HepG2 (cell line): ENCODE data around the gene GPD1. TPM values are rescaled to one million over a fixed set of nuclear protein-coding genes. Genes with fewer than 3 reads are reported as not detected.

ENCODE experiments used
- AGO2 ChIP-seq: fragments of 200-400 bp; formaldehyde crosslinking; optimal IDR thresholded peaks from 2 replicates; pipeline ENCODE3; 2017; ENCODE audit warnings: mild to moderate bottlenecking, low read depth, low read length, moderate library complexity
- ELF1 ChIP-seq: sonication (generic); formaldehyde crosslinking; IDR thresholded peaks from 2 replicates; pipeline ENCODE4 v1.4.0; 2020; ENCODE audit warnings: missing genetic modification reagents
- ERF ChIP-seq: IDR thresholded peaks from 2 replicates; pipeline ENCODE4 v1.6.1; 2018; ENCODE audit warnings: missing biosample characterization, missing genetic modification reagents
- FOXK1 ChIP-seq: sonication (generic); formaldehyde crosslinking; IDR thresholded peaks from 2 replicates; pipeline ENCODE4 v1.4.0; 2020; ENCODE audit warnings: low read depth, missing genetic modification reagents, borderline replicate concordance
- HNF4G ChIP-seq, 2 experiments: sonication (generic) in 1 of 2; formaldehyde crosslinking in 1 of 2; IDR thresholded peaks; 2 replicates each; pipeline versions ENCODE4 v1.4.0 to v1.6.1; 2011 to 2020; ENCODE audit warnings: borderline replicate concordance in 2 of 2, low read depth in 2 of 2, mild to moderate bottlenecking in 2 of 2, low read length in 1 of 2, missing genetic modification reagents in 1 of 2, moderate library complexity in 1 of 2
- IRX3 ChIP-seq: sonication (generic); formaldehyde crosslinking; IDR thresholded peaks from 2 replicates; pipeline ENCODE4 v1.8.1; 2023; ENCODE audit warnings: mild to moderate bottlenecking, low read depth, missing genetic modification reagents, borderline replicate concordance
- MTF1 ChIP-seq: sonication (generic); formaldehyde crosslinking; IDR thresholded peaks from 2 replicates; pipeline ENCODE4 v1.5.0; 2020; ENCODE audit warnings: missing genetic modification reagents
- NFIB ChIP-seq: sonication (generic); formaldehyde crosslinking; IDR thresholded peaks from 2 replicates; pipeline ENCODE4 v1.9.0; 2021; ENCODE audit warnings: missing genetic modification reagents, mild to moderate bottlenecking, borderline replicate concordance
- NR1H2 ChIP-seq: sonication (generic); formaldehyde crosslinking; IDR thresholded peaks from 2 replicates; pipeline ENCODE4 v1.8.1; 2022; ENCODE audit warnings: low read depth, missing genetic modification reagents, borderline replicate concordance
- ONECUT2 ChIP-seq: sonication (generic); formaldehyde crosslinking; IDR thresholded peaks from 2 replicates; pipeline ENCODE4 v1.4.0; 2020; ENCODE audit warnings: missing genetic modification reagents
- PPARG ChIP-seq: conservative IDR thresholded peaks from 2 replicates; pipeline ENCODE4 v1.6.1; 2016; ENCODE audit warnings: missing biosample characterization, missing genetic modification reagents
- PTBP1 ChIP-seq: fragments of 200-400 bp; formaldehyde crosslinking; IDR thresholded peaks from 2 replicates; pipeline ENCODE4 v1.6.1; 2018; ENCODE audit warnings: low read length, low read depth; ENCODE audit not compliant: poor library complexity, severe bottlenecking
- SAP130 ChIP-seq: IDR thresholded peaks from 2 replicates; pipeline ENCODE4 v1.6.1; 2016; ENCODE audit warnings: low read depth
- SMARCE1 ChIP-seq: fragments of 450-650 bp; IDR thresholded peaks from 2 replicates; pipeline ENCODE4 v1.6.1; 2017; ENCODE audit warnings: borderline replicate concordance
- TARDBP ChIP-seq: sonication (generic); formaldehyde crosslinking; IDR thresholded peaks from 2 replicates; pipeline ENCODE4 v1.8.0; 2022; ENCODE audit warnings: mild to moderate bottlenecking, missing genetic modification reagents
- TBX2 ChIP-seq: sonication (generic); formaldehyde crosslinking; IDR thresholded peaks from 2 replicates; pipeline ENCODE4 v1.5.0; 2020; ENCODE audit warnings: missing genetic modification reagents, mild to moderate bottlenecking, borderline replicate concordance
- ZBTB21 ChIP-seq: sonication (generic); formaldehyde crosslinking; IDR thresholded peaks from 2 replicates; pipeline ENCODE4 v1.4.0; 2020; ENCODE audit warnings: missing genetic modification reagents
- ZFAT ChIP-seq: sonication (generic); formaldehyde crosslinking; conservative IDR thresholded peaks from 2 replicates; pipeline ENCODE4 v1.8.1; 2023; ENCODE audit warnings: missing genetic modification reagents, inconsistent platforms
- ZNF224 ChIP-seq: sonication (generic); formaldehyde crosslinking; IDR thresholded peaks from 2 replicates; pipeline ENCODE4 v1.5.0; 2020; ENCODE audit warnings: mild to moderate bottlenecking, missing genetic modification reagents
- ZNF292 ChIP-seq: sonication (generic); formaldehyde crosslinking; IDR thresholded peaks from 2 replicates; pipeline ENCODE4 v1.8.1; 2022; ENCODE audit warnings: mild to moderate bottlenecking, low read depth, missing genetic modification reagents, borderline replicate concordance
- ZNF44 ChIP-seq: sonication (generic); formaldehyde crosslinking; IDR thresholded peaks from 2 replicates; pipeline ENCODE4 v1.5.1; 2020; ENCODE audit warnings: mild to moderate bottlenecking, missing genetic modification reagents
- ZNF552 ChIP-seq: sonication (generic); formaldehyde crosslinking; IDR thresholded peaks from 2 replicates; pipeline ENCODE4 v1.9.0; 2022; ENCODE audit warnings: missing genetic modification reagents, mild to moderate bottlenecking, borderline replicate concordance
- ZNF563 ChIP-seq: sonication (generic); formaldehyde crosslinking; IDR thresholded peaks from 2 replicates; pipeline ENCODE4 v1.8.0; 2022; ENCODE audit warnings: mild to moderate bottlenecking, moderate library complexity, missing genetic modification reagents
- ZNF660 ChIP-seq: sonication (generic); formaldehyde crosslinking; IDR thresholded peaks from 2 replicates; pipeline ENCODE4 v1.5.1; 2020; ENCODE audit warnings: mild to moderate bottlenecking, low read depth, missing genetic modification reagents, borderline replicate concordance
- ZNF678 ChIP-seq: sonication (generic); formaldehyde crosslinking; IDR thresholded peaks from 2 replicates; pipeline ENCODE4 v1.4.0; 2020; ENCODE audit warnings: mild to moderate bottlenecking, missing genetic modification reagents
- ZSCAN20 ChIP-seq: sonication (generic); formaldehyde crosslinking; IDR thresholded peaks from 2 replicates; pipeline ENCODE4 v1.4.0; 2020; ENCODE audit warnings: missing genetic modification reagents, mild to moderate bottlenecking, borderline replicate concordance
- polyA plus RNA-seq, 8 experiments: library from polyadenylated mRNA; depleted of rRNA in 3 of 8; stranded (reverse) in 7 of 8; unstranded in 1 of 8; fragments of >200 nt; fragmentation: Illumina TruSeq in 4 of 8; extraction: Trizol in 4 of 8; gene quantifications; 2 replicates each; pipeline versions ENCODE4 v1.2.1 to v1.2.3, GENCODE V29; 2011 to 2016; ENCODE audit warnings: low read depth in 4 of 8, missing spikeins in 1 of 8, mixed read lengths in 1 of 8; ENCODE audit not compliant: insufficient read depth in 1 of 8
- total RNA-seq, 5 experiments: library from RNA; depleted of rRNA; stranded (reverse); fragments of >200 nt; fragmentation: Illumina TruSeq; extraction: Trizol; gene quantifications; 2 replicates each; pipeline ENCODE4 v1.2.3, GENCODE V29; 2016; ENCODE audit warnings: low read depth in 1 of 5
- TF ChIP-seq, protein P1 (sequence below): sonication (generic); formaldehyde crosslinking; IDR thresholded peaks from 2 replicates; pipeline ENCODE4 v1.9.0; 2021; ENCODE audit warnings: missing genetic modification reagents, mild to moderate bottlenecking, borderline replicate concordance
- TF ChIP-seq, protein P2 (sequence below): sonication (generic); formaldehyde crosslinking; IDR thresholded peaks from 2 replicates; pipeline ENCODE4 v1.5.0; 2020; ENCODE audit warnings: missing genetic modification reagents
- TF ChIP-seq, protein P3 (sequence below): sonication (generic); formaldehyde crosslinking; IDR thresholded peaks from 2 replicates; pipeline ENCODE4 v1.8.0; 2022; ENCODE audit warnings: missing genetic modification reagents, mild to moderate bottlenecking, inconsistent platforms, borderline replicate concordance

Gene GPD1
- total and polyA plus RNA-seq, 2 of the 13 experiments (the other 11 are each of a cell fraction or from before 2014, with no cell fraction given), result 3.7 to 30.6 TPM

GRCh38 chr12:50082644-50083043, 21.2 kb upstream of the GPD1 start (continued):
- TF ChIP-seq TBX2 (peak; percentile 60), IRX3 (CRISPR knock-in tag) (no peak), ZNF44 (CRISPR knock-in tag) (no peak), PTBP1 (no peak), AGO2 (no peak), ZNF678 (no peak), HNF4G (IDR thresholded peaks at IDR 0.05; ENCODE audit: borderline replicate concordance, low read depth, low read length) (peak; percentile 90; the same call in 1 of the 2 replicates), HNF4G (CRISPR knock-in tag; IDR thresholded peaks at IDR 0.05; ENCODE audit: borderline replicate concordance, low read depth) (peak; percentile 83; the same call in 1 of the 2 replicates), NR1H2 (CRISPR knock-in tag) (no peak), ONECUT2 (CRISPR knock-in tag) (no peak), ZSCAN20 (CRISPR knock-in tag) (no peak), ZFAT (CRISPR knock-in tag) (no peak), ZNF563 (CRISPR knock-in tag) (no peak), ZBTB21 (no peak), SMARCE1 (no peak), FOXK1 (CRISPR knock-in tag) (peak; percentile 31; the same call in 1 of the 2 replicates), PPARG (CRISPR knock-in tag) (0 out of 2 replicates have a peak, but pooled peaks have one; percentile 22), ZNF224 (CRISPR knock-in tag) (no peak), TARDBP (peak; percentile 35; the same call in 1 of the 2 replicates), MTF1 (CRISPR knock-in tag) (no peak), ERF (CRISPR knock-in tag) (peak; percentile 73), ZNF292 (CRISPR knock-in tag) (no peak), ZNF660 (CRISPR knock-in tag) (no peak), ELF1 (CRISPR knock-in tag) (no peak), ZNF552 (CRISPR knock-in tag) (no peak), NFIB (CRISPR knock-in tag) (no peak), SAP130 (CRISPR knock-in tag) (peak; percentile 86)
- TF ChIP-seq, protein P1, sequence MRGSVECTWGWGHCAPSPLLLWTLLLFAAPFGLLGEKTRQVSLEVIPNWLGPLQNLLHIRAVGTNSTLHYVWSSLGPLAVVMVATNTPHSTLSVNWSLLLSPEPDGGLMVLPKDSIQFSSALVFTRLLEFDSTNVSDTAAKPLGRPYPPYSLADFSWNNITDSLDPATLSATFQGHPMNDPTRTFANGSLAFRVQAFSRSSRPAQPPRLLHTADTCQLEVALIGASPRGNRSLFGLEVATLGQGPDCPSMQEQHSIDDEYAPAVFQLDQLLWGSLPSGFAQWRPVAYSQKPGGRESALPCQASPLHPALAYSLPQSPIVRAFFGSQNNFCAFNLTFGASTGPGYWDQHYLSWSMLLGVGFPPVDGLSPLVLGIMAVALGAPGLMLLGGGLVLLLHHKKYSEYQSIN, result no peak
- TF ChIP-seq, protein P2, sequence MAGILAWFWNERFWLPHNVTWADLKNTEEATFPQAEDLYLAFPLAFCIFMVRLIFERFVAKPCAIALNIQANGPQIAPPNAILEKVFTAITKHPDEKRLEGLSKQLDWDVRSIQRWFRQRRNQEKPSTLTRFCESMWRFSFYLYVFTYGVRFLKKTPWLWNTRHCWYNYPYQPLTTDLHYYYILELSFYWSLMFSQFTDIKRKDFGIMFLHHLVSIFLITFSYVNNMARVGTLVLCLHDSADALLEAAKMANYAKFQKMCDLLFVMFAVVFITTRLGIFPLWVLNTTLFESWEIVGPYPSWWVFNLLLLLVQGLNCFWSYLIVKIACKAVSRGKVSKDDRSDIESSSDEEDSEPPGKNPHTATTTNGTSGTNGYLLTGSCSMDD (CRISPR knock-in tag), result no peak
- TF ChIP-seq, protein P3, sequence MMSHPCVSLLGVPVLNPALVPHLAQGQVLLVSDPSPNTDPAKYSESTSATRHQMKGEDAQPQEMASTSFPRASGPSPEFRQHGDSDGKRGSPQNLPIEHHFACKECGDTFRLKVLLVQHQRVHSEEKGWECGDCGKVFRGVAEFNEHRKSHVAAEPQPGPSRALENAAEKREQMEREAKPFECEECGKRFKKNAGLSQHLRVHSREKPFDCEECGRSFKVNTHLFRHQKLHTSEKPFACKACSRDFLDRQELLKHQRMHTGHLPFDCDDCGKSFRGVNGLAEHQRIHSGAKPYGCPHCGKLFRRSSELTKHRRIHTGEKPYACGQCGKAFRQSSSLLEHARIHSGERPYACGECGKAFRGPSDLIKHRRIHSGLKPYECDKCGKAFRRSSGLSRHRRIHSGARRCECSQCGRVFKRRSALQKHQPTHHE (CRISPR knock-in tag), result no peak
